ENCODE measurements around the gene TTC29. TPM values are rescaled to one million over a fixed set of nuclear protein-coding genes. Genes with fewer than 3 reads are reported as not detected.
"Not testable (repeated sequence)": the region's sequence is repeated elsewhere in the genome, so short reads cannot be mapped to it uniquely, and the experiment has no call there.

TTC29 gene
- total RNA-seq, 4 donors from 2014 or later = not detected

GRCh38 chr4:146762016-146762415 lies 183.6 kb downstream of the TTC29 start:
- DNase-seq (ENCODE audit: low spot score) (no peak), ATAC-seq (ENCODE audit: low FRiP score) (no peak)
- TF ChIP-seq CTCF (IDR thresholded peaks at IDR 0.05) = no peak

- DNase-seq (ENCODE audit: low spot score) (no peak), ATAC-seq (ENCODE audit: low FRiP score) (no peak)
- no peak for TF ChIP-seq CTCF (IDR thresholded peaks at IDR 0.05)
These were observed 203.2 kb downstream of the TTC29 start for GRCh38 chr4:146742416-146742815.

- TF ChIP-seq CTCF (IDR thresholded peaks at IDR 0.05) = no peak
- ATAC-seq (ENCODE audit: low FRiP score) (no peak), DNase-seq (ENCODE audit: low spot score) (no peak)
These were observed 206.5 kb downstream of the TTC29 start for GRCh38 chr4:146739182-146739581.

GRCh38 chr4:146723519-146723918 lies 222.1 kb downstream of the TTC29 start:
- not testable (repeated sequence) for DNase-seq (ENCODE audit: low spot score); ATAC-seq (ENCODE audit: low FRiP score)

- TF ChIP-seq CTCF (IDR thresholded peaks at IDR 0.05) = no peak
- DNase-seq (ENCODE audit: low spot score) = no peak
- ATAC-seq (ENCODE audit: low FRiP score) = no peak
These were observed 235.7 kb downstream of the TTC29 start for GRCh38 chr4:146709956-146710355.

- ATAC-seq (ENCODE audit: low FRiP score) (no peak), DNase-seq (ENCODE audit: low spot score) (no peak)
- no peak for TF ChIP-seq CTCF (IDR thresholded peaks at IDR 0.05)
These were observed 245.8 kb downstream of the TTC29 start for GRCh38 chr4:146699910-146700309.

- no peak for TF ChIP-seq CTCF (IDR thresholded peaks at IDR 0.05)
- DNase-seq (ENCODE audit: low spot score) (no peak), ATAC-seq (ENCODE audit: low FRiP score) (no peak)
These were observed 270.7 kb downstream of the TTC29 start for GRCh38 chr4:146674829-146675570.

GRCh38 chr4:146663968-146664311 lies 281.7 kb downstream of the TTC29 start:
- DNase-seq (ENCODE audit: low spot score); ATAC-seq (ENCODE audit: low FRiP score): not testable (repeated sequence)

Measured in omental fat pad (tissue), 4 donors.